GM18517 (cell line): Measurements from ENCODE around the gene NFIA.

ENCODE experiments used
- ATAC-seq: cut with Tn5 transposase; IDR thresholded peaks from one replicate; pipeline ENCODE4 v1.9.1; 2021; ENCODE audit warnings: mild to moderate bottlenecking, moderate library complexity; ENCODE audit not compliant: unreplicated experiment

The NFIA gene

GRCh38 chr1:61207416-61207815 is 125.1 kb downstream of the NFIA start:
- no peak for ATAC-seq

GRCh38 chr1:61208172-61208571 is 125.8 kb downstream of the NFIA start:
- ATAC-seq = no peak

- no peak for ATAC-seq
Observed at GRCh38 chr1:61208831-61209230, 126.5 kb downstream of the NFIA start.

DNA sequence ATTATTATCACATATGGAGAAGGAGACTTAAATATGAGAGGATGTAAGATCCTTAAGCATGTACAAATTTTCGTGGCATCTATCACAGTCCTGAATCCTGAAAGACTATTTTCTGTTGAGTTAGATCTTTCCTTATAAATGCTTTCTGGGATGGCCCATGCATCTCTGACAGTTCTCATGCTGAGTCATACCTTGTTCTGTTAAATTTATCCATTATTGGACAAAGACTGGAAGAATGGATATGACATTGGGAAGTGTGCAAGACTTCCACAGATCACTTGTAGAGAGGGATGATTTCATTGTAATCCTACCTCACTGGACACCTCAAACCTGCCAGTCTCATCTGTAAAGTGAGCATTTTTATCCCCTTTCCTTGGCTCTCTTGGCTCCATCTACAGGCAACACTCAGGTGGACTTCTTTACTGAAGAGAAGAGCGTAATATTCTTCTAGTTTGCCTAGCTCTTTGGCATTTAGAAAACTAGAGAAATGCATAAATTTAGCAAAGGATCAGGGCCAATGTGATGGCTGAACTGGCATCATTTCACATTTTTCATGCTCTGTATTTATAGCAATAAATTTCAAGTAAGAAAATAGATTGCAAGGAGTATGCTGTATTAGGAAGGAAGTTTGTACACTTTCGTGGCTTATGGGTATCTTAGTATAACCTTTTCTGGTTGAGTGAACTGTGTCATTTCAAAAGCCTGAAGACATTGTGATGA is 128.2 kb downstream of the NFIA start:
- no peak for ATAC-seq

GRCh38 chr1:61213245-61214011 is 131.1 kb downstream of the NFIA start:
- no peak for ATAC-seq

GRCh38 chr1:61215119-61215518 is 132.8 kb downstream of the NFIA start:
- no peak for ATAC-seq

DNA sequence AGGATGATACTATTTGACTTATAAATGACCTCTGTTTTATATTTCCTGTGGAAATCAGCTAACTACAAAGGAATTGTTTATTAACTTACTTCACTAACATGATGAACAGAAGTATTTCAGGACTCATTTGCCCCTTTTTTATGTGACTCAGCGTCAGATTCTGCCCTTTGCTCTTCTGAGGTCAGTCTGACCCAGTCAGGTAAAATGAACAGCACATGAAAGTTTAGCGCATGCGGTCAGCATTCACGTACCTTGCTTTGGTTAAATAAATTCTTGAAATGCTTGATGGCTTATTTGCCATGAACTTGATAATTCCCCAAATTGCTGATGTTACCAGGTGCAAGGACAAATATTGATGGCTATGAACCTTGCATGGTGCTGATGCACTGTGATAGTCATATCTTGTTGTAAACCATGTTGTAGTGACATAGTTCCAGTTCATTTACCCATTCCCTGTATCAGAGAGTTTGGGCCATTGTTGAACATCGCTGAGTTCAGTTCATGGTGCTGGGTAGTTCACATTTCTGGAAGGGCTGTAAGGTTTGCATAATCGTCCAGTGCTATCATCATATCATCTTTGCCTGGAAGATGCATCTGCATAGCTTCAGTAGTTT is 133.4 kb downstream of the NFIA start:
- ATAC-seq = no peak

- ATAC-seq = no peak
Observed at GRCh38 chr1:61220536-61220935, 138.2 kb downstream of the NFIA start.

DNA sequence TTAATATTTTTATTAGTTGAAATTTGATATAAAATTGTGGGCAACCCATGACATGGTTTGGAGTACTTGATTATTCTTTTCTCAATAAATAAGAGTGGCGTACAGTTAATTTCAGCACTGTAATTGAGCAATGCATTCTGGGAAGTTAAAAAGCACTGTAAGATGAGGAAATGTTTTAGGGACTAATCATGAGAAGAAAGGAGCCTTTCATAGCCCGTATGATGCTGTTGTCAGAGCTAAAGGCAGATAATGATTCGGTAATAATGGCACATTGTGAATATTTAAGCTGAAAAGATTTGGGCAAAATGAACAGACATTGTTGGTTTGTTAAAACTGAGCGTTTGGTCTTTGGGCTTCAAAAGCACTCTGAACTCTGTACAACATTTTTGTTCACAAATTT is 139.3 kb downstream of the NFIA start:
- ATAC-seq = no peak

DNA sequence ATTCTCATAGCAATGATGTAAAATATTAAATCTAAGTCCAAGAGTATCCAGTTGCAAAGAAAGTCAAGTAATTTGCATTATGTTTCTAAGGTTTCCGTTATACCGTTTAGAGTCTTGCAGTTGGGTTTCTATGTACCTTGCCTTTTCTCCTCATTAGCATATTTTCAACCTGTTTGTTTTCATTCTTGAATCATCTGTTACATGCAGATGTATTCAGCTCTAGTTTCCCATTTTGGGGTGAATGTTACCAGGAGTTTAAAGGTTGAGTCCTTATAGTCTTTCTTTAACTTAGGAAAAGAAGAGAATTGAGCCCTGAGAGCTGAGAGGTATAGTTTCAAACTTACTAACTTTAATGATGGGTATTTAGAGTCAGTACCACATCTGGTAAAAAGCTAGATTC is 139.9 kb downstream of the NFIA start:
- ATAC-seq = no peak

- ATAC-seq = no peak
Observed at GRCh38 chr1:61223140-61223539, 140.8 kb downstream of the NFIA start.

DNA sequence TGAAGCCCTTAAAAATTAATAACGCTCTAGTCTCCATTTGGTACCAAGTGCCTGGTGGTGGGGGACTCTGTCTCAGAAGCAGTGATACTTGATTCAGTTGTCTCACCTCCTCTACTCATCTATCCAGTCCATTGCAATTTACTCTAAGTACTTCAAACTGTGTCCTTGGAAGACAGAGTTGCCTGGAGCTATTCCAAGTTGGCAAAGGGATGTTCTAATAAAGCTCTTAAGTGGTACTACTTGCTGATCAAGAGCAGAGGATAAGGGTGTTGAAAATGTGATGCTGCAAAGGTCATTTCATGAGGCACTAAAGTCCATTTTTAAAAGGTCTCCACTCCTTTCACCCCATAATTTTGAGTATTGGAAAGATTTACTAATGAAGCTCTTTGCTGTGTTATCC is 142.2 kb downstream of the NFIA start:
- no peak for ATAC-seq

GRCh38 chr1:61225478-61225877 is 143.1 kb downstream of the NFIA start:
- no peak for ATAC-seq

DNA sequence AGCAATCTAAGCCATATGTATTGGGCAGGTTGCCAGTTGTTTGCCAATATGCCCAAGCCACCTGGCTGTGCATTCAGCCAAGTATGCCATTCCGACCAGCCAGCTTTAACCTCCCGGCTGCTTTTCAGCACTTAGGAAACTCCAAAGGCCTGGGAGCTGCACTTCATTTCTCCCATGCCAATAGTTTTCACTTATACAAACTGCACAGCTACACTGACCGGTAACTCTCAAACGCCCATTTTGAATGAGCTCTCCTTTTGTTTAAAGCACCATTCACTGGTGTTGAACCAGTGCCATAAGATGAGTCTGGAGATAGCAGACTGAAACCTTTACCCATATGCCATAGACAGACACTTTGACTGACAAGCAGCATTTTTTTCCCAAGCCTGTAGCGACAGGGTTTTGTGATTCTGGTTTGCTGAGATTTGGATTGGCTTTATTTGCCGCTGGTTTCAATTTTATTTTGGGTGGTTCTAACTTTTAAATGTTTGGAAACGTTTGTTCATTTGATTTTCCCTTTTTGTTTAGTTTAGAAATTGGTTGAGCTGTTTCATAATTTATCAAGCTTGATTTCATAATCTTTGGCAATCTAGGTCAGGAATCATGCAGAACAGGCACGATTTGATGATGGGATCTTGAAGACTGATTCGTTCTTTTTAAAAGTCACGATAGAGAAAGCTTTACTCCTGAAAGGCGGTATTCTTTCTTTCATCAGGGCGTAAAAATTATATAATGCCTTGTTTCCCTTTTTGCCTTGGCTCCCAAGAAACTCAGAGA is 144.6 kb downstream of the NFIA start:
- ATAC-seq = no peak

DNA sequence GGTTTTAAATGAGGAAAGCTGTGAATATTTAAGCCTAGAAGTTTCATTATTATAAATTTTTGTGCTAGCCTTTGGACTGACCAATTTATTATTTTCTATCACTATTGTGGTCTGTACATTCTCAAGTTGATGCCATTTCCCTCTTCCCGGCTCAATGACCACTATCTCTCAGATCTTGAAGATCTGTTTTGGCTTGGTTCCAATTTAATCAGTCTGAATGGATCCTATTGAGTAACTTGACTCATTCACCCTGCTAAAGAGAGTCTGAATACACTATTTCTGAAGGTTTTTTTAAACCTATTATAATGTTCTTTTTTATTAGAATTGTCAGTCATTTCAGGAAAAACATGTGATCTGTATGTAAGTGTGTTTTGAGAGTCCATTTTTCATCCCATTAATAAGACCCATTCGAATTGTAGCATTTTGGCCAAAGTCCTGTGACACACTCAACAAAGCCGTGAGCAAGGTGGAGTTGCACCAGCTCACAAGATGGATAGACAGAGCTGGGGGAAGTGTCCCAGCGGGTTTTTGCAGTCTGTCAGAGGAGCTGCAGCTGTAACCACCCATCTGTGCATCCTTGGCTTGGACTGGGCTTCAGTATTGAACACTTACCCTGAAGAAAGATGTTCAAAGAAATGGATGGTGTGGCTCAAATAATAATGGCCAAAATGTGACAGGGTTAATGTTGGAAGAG is 145.6 kb downstream of the NFIA start:
- no peak for ATAC-seq

- no peak for ATAC-seq
Observed at GRCh38 chr1:61230523-61230922, 148.2 kb downstream of the NFIA start.

GRCh38 chr1:61231795-61232194 is 149.4 kb downstream of the NFIA start:
- ATAC-seq = no peak

DNA sequence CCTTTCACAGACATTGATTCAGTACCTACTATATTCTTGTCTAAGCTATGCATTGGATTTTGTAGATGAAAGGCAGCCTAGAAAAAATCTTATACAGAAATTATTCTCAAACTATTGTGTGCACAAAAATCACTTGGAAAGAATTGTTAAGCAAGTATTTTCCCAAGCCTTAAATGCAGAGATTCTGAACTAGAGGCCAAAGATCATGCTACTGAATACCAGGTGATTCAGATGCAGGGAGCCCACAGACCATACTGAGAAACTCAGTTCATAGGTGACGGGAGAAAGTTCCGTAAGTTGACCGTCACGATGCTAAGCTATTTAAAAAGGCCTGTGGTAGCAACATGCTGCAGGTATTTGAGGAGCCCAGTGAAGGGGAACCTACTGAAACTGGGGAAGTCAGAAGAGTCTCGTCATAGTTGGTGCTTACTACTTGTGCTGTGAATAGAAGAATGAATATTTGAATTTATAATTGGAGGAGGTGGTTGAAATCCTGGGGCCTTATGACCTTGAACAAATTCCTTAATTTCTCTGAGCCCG is 150.8 kb downstream of the NFIA start:
- no peak for ATAC-seq

DNA sequence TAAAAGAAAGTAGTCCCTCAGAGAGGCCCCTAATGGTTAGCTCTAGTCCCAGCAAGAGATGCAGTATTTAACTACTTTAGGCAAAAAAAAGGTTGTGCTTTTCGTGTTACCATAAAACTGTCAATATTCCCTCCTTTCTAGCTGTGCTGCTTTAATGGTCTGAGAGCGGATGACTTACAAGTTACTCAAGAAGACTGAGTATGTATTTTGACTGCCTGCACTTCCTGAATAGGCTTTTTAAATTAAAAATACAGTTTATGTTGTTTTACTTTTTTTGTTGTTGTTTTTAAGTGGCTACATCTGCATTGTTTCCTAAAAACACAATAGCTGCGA is 152.2 kb downstream of the NFIA start:
- ATAC-seq = no peak

- ATAC-seq = no peak
Observed at GRCh38 chr1:61237147-61237546, 154.8 kb downstream of the NFIA start.
